Hippocampal formation (tissue), 2 donors: ENCODE results near the gene NPAS3.

Source experiments
- DNase-seq, 2 donors: peaks; one replicate each; lab custom pipeline; 2025; lab: John Stamatoyannopoulos, UW

The NPAS3 gene

DNA sequence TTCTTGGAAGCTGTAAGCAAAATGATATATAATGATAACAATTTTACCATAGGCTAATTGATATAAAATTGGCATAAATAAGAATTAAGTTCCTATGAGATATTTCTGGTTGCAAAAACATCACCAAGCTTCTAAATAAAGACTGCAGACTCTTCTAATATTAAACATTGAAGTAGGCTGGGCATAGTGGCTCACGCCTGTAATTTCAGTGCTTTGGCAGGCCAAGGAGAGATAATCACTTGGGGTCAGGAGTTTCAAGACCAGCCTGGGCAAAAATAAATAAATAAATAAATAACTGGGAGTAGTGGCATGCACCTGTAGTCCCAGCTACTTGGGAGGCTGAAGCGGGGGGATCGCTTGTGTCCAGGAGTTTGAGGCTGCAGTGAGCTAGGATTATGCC lies 71.8 kb downstream of the NPAS3 start:
- DNase-seq, result no peak

DNA sequence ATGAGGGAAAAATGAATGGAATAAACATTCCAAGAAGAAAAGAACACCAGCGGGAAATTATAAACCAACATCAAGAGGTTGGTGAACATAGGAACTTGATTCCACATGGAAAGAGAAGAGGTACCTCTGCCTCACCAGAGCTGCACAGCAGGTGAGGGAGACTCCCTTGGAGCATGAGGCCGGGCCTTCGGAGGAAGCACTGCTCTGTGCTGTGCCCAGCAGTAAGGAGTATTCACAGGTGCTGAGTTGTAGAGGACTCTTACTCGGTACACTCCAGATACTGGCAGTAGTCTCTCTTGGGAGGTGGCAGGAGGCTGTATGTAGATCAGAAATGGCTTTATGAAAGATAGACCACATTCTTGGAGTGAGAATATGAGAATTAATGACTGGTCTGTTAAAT lies 76.0 kb downstream of the NPAS3 start:
- DNase-seq, result no peak

DNA sequence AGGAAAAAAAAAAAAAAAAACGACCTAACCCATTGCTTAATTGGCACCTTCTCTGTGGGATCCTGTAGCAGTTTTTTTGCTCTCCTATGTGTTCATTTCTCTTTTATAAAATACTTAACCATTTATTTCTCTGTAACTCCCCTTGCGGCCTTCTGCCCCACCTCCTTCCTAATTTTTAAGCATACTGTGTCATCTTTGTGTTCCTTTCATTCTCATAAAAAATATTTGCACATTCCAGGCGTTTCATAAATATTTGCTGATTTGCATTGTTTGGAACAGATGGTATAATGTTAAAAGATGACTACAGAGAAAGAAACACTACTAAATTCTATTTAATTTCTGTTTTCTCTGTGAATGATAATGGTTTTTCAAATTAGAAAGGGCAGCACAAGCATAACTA lies 77.9 kb downstream of the NPAS3 start:
- DNase-seq, result no peak

DNA sequence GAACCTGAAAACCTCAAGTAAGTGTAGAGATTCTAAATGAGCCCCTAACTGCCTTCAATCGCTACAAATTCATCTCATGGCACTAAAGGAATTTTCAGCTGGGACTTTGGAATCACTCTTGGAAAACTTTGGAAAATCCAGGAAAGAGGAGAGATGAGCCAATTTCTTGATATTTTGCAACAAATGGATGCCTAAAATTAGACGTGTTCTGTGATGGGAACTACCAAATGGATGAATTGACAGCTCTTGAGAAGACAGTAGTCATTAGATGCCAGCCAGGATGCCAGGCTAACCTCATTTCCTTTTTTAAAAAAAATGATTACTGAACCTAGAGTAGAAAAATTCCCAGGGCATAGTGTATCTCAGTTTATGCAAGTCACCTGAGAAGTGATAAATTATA lies 78.3 kb downstream of the NPAS3 start:
- no peak for DNase-seq

DNA sequence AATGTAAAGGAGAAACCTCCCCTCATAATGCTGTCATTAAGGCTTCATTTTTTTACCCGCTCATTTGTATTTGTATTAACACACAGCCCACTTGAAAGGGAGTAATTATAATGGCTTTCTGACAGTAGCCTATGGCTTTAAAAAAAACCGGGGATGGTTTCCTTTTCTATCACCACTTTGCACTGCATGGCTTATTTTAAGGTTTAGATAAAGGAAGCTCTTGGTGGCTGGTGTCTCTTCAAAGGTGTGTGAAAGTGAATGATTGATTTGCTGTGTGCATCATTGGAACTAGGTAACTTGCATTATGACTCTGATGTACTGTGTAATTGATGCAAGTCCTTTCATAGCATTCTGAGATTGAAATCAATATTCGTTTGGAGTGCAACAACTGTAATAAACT lies 80.7 kb downstream of the NPAS3 start:
- no peak for DNase-seq

DNA sequence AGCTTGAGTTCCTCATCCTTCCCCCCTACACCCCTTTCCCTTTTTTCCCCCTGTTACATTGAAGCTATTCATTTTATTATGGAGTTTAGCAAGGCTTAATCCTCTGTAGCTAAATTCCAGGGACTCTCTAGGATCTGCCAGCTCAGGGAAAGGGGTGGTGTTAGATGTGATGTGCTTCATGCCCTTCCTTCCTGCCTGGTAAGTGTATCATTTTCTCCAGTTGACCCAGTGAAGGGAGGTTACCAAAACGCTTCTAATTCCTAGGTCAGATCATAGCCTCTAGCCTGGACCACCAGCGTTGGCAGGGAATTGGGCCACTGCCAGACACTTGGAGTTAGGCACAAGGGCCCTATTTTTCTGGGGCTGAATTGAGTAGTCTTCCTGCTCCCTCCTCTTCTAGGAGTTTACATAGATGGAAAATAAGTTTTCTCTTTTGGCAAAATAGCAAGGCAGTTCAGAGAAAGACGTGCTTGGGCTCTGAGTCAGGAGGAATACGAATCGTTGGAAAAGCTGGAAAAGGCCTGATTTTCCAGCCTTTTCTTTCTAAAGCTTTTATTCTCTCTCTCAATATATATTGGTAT lies 88.3 kb downstream of the NPAS3 start:
- peak; percentile 19 to 49 for DNase-seq

DNA sequence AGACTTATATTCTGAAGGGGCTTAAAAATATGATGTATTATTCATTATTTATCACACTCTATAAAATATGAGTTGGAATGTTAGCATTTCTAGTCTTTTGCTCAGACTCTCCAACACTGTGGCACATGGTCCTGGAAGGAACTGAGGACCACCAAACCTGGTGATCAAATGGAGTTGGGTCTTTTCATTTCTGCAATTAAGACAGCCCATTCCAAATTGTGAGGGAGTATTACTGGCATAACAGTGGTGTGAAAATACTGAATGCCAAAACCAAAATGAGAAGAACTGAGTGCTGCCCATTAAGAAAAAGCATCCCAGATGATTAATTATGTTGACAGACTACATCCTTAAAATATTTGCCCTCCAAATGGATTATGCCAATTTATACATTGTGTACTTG lies 90.8 kb downstream of the NPAS3 start:
- no peak for DNase-seq

DNA sequence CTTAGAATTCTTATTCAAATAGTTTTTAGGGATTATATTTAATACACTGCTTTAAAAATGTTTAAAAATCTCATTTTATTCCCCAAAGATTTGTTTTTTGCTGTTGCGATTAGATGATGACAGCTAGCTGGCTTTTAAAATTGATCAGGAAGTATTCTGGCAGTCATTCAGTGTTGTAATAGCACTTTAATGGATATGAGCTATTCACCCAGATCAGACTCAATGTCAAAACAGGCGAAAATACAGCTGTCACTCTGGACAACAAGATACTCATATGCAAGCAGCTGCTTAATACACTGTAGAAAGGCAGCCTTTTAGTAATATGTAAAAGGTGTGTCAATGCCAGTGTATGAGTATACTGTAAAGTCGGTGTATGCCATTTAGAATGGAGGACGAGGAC lies 91.7 kb downstream of the NPAS3 start:
- DNase-seq, result no peak

DNA sequence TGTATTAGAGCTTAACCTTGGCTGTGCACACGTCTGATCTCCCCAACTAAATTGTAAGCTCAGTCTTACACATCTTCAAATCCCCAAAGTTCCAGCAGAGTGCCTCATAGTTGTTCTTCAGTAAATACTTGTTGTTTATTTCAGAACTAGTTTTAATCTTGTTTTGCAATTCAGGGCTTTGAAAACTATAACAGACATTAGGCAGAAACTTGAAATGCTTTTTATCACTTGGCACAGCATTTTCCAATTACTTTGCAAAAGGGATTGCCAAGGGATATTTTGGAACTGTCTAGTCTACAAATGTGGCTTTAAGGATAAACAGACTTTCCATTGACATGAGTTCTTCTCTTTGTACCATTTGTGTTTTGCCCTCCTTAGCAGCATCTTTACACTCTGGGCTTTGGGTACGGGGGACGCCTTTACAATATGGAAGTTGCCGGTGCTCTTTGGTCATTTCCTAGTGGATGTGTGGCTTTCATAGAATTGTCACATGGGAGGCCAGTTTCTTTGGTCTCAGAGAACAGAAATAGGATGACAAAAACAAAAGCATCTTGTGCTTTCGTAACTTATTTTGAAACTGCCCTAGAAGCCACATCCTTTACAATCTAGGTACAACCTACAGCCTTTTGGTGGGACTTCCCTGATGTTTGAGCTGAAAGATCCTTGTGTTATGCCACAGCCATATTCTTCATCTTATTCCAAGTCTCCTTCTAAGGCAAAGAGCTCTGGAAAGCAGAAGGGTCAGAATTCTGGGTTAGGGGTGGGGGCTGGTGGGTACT lies 96.9 kb downstream of the NPAS3 start:
- no peak for DNase-seq

DNA sequence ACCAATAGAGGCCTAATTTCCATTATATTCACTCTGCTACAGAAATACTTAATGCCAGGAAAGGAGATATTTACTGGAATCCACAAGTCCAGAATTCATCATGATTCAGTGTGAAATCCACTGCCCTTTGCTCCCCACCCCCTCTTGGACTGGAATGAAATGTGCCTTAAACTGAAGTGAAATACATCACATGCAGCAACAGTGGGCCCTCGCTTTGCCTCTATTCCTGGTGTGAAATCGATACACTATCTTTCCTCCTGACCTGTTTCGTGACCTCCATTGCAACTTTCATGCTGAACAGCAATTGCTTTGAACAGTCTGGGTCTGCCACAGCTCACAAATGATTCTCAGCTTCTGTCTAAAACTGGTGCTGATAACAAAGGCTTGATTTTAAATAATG lies 100.6 kb downstream of the NPAS3 start:
- DNase-seq, result no peak

DNA sequence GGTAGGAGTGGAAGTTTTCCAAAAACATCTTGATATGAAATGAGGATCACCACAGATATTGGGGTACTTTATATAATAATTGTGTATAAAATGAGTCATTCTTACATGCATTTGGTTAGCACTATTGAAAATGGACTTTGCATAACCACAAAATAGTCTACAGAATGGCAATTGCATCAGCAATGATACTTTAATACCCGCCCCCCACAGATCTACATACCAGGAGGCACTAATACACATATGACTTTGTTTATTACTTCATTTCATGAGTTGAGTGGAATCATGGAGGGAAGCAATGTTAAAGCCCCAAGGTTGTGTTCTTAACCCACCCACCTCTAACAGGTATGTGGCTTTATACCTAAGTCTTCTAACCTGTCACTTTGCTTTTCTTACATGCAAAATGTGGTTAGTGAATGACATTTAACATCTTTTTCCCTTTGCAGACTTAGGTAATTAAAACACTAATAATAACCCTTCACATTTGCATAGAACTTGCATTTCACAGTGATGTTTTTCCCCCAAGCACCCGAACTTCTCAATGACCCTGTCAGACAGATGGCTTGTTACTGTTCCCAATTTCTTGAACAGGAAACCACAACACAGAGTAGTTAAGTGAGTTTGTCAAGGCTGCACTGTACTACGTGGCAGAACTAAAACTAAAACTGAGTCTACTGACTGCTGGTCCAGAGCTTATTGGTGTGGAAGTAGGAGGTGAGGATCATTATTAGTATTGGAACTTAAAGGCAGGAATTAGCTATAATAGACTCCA lies 101.9 kb downstream of the NPAS3 start:
- no peak for DNase-seq

DNA sequence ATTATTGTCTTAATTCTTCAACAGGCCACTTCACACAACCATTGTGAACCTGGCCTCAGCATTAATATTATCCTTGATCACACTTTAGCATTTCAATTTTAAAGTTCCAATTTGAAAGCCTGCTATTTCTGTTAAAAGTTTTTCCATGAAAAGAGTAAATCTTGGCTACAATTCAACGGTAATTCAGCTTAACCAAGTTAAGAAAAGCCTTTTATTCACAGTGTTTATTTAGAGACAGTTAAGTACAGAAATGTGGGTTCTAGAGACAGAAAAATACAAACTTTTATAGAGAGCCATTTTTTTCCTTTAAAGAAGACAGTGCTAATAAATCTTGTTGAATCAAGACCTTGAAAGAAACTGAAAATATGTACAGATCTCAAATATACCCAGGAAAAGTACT lies 103.9 kb downstream of the NPAS3 start:
- no peak for DNase-seq

DNA sequence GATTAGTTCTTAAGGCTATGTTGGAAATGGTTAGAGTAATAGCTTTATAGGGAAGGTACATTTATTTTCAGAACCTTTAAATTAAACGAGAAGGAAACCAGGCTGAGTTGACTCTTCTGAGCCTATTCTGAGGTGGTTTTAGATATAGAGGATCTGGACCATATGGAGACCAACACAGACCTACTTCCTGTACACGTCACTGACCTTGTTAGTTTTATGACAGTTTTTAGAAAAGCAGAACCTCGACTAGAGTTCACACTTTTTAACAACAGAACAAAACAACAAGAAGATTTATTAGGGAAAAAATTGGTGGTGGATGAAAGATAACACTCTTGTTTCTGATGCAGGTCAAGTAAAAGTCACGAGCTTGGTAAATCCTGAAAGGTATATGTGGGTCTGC lies 107.1 kb downstream of the NPAS3 start:
- no peak for DNase-seq

DNA sequence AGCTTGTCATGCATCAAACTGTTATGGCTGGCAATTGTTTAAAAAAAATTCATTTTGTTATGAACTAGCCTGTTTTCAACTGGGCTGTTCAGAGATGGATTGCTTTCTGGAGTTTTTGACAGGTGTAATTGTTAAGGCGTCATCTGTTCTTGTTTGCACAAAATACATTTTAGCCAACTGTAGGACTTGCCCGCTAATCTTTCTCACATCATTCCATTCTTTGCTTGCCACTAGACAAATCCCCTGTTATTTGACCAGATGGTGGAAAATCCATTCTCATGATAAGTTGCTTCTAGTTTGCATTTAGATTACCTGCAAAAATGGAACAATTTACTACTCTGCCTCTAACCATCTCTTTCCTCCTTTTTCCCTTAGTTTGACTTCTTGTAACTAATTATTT lies 114.3 kb downstream of the NPAS3 start:
- DNase-seq, result no peak

DNA sequence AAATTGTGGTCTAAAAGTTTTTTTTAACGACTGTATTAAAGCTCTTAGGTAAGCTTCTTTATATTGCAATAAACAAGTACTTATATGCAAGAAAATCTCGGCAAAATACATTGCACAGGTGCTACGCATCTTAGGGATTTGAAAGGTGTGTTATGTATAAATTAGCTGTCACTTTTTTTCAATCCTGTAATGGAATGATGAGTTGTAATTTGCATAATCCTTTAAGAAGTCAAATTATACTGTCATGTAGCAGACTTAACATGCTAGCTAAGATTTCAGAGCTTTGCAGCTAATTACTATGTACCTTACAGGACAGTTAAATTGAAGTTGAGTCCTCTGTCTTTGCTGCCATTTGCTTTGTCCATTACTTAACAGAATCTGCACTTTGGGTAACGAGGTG lies 117.5 kb downstream of the NPAS3 start:
- no peak for DNase-seq

DNA sequence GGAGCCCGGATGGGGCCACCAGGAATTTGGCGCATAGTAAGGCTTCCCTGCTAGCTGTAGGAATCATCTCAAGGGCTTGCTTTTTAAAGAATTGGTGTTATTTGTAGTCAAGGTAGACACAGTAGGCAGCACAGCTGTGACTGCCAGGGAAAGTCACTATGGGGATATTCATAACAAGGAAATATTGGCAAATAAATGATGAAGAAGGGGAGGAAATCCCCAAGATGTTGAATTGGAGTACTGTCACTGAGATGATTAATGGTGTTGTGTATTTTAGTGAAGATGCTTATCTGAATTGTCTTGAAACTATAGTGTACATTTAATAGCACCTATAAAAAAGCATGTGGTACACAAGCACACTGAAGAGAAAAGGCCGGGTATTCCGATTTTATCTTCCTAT lies 118.9 kb downstream of the NPAS3 start:
- no peak for DNase-seq

DNA sequence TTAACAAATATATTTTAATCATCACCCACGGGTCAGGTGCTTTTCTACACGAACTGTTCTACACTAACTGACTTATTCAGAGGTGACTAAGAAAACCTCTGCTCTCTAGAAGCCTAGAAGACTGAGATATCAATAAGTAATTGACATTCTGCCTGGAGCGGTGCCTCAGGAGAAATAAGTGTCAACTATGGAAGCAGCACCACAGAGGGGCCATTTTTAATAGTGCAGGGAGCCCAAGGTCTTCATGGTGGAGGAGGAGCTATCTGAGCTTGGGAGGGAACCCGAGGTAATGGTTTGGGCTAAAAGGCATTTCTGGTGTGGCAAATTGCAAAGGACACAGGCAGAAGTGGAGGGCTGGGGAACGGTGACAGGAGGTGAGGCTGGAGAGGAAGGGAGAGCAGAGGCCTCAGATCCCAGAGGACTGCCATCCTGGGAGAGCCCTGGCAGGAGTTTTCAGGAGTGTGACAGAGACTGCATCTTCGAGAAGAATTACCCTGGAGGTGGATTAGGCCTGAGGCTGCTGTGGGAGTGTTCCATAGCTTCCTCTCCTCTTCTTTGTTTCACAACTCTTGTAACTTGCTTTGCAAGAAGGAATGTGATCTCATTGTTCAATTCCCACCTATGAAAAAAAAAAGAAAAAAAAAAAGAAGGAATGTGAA lies 123.1 kb downstream of the NPAS3 start:
- no peak for DNase-seq

DNA sequence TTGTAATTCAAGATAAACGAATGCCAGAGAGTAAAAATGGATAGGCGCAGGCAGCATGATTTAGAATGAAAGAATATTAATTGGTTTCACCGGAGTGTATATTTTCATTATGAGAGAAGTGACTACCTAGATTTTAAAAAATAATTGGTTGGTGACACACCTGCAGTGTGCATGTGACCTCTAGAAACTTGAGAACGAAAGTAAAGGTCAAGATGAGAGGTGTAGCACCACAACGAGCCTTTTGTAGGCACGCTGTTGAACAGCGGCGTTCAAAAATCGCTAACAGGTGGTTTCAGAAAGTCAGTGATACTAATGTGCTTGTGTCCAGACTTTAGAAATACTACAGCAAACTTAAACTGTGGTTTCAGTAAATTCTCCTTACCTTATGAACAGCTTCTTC lies 123.8 kb downstream of the NPAS3 start:
- no peak for DNase-seq

DNA sequence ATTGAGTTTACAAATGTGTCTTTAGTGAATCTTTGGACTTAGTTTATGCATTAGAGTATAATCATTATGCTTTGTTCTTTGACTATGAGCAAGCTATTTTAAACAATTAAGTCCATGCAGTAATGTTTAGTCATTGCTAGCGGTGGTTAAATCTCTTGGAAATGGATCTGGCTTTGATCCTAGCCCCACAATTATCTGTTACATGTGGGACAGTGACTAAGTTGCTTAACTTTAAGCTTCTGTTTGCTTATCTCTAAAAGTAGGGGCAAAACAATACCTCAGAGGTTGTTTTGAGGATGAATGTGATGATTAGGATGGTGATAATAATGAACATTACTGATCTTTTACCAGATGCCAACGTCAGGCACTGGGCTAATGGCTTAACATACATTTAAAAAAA lies 124.2 kb downstream of the NPAS3 start:
- no peak for DNase-seq

DNA sequence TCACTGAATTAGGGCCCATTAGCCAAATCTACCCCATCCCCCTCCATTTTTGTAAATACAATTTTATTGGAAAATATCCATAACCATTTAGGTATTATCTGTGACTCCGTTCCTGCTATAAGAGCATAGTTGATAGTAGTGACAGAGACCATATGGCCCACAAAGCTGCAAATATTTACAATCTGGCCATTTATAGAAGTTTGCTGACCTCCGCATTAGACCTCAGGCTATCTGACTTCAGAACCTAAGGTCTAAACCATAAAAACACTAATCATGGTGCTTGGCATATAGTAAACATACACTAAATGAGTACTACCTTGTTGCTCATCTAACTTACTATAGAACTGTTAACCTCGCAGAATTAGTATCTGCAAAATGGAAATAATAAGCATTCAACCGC lies 124.8 kb downstream of the NPAS3 start:
- DNase-seq, result no peak

DNA sequence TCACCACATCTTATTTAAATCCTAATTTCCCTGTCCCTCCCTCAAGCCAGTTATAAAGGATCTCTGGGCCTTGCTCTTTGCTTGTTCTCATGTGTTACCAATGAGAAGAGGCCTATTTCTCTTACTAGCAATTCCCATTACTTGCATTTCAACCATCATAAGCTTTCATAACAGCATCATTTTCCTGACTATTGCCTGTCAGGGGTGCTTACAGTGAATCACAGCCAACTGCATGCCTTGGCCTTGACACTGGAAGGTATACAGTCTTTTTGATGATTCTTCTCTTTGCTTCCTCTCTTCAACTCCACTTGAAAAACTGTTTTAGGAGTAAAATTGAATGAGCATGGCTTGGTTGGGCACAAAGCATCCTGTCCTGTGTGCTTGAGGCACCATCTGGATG lies 127.0 kb downstream of the NPAS3 start:
- no peak for DNase-seq

DNA sequence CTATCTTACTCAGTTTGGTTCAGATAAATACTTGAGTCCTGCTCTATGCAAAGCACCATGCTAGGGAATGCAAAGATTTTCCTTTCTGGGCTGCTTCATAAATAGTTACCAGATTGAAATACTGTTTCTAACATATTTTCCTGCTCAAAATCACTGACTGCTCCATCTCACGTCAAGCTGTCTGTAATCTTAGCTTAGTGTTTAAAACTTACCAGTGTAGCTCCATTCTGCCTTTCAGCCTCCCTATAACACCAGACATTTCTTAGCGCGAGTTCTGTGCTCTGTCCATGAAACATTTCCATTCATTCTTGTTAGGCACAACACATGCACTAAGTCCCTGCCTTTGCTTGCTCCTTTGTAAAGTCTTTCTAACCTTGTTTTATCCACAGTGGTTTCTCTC lies 129.4 kb downstream of the NPAS3 start:
- no peak for DNase-seq

DNA sequence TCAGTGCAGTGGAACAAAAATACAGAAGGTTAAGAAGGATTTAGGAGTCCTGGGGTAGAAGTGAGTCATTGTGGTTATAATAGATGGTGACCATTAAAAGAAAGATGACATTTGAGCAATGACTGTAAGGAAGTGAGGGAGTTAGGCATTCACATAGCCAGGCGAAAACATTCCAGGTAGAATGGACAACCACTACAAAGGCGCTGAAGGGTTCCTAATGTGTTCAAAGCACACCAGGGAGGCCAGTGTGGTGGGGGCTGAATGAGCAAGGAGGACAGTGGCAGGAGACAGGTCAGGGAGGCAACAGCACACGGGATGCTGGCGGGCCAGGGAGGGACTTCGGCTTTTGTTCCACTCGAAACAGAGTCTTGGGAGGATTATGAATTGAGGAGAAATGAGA lies 129.9 kb downstream of the NPAS3 start:
- DNase-seq, result no peak
